ENCODE measurements around the gene SORCS2. TPM values are rescaled to one million over a fixed set of nuclear protein-coding genes. Genes with fewer than 3 reads are reported as not detected.
A peak's percentile ranks its signal among the peaks of the same experiment; 100 is the strongest.

Gene SORCS2
- total RNA-seq, 1 donor from 2014 or later, result 2.8 TPM

DNA sequence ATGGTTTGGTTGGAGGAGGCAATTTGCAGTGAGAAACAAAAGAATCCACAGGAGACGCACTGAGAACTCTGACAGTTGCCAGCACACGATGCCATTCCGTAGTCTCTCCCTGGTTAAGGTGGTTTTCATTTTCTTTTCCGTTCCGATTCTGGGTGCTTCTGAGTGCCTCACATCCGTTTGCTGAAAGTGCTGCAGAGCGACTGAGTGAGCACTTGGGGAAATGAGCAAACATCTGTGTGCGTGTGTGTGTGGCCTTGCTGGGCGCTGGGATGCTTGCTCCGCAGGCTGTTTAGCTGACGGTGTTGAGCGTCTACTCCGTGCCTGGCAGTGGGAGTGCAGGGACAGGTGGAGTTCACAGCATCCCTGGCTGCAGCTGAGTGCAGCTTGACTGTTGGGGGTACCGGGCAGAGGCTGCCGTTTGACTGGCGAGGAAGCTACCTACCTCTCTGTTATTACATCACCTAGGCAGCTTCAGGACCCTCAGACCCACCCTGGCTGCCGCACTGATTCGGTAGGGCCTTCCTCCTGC lies 49.3 kb downstream of the SORCS2 start:
- DNase-seq (ENCODE audit: low read depth), result no peak

- DNase-seq (ENCODE audit: low read depth), result no peak
Measured at GRCh38 chr4:7242766-7243165, 50.4 kb downstream of the SORCS2 start.

DNA sequence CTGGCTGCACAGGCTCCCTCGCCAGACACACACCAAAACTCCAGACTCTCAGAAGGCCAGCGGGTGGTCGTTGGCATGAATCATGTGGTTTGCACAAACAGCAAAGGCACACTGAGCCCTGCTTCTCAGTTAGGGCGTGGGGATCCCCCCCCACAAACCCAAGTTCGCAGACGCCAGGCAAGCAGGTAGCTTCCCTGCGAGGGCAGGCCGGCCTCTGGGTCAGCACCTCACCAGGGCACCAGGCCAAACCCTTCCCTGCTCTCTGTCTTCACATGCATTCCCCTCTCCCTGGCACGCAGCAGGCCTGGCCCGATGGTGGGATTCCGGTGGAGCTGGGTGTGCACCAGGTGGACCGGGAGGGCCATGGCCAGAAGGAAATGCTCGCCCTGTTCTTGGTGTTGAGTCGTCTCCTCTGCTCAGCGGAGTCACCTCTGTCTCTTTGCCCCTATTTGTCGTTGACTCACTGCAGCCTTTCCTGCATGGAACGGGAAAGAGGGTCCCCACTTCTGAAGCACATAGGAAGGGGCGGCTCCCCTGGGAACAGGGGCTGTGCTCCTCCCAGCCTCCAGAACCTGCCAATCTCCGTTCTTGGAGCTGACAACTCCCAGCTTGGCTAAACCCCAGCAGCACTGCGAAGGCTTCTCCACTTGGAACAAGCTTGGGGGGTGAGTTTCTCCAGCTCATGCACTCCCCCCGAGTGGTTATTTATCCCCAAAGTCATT lies 51.4 kb downstream of the SORCS2 start:
- DNase-seq (ENCODE audit: low read depth), result no peak

- no peak for DNase-seq (ENCODE audit: low read depth)
Measured at GRCh38 chr4:7244331-7244665, 52.0 kb downstream of the SORCS2 start.

DNA sequence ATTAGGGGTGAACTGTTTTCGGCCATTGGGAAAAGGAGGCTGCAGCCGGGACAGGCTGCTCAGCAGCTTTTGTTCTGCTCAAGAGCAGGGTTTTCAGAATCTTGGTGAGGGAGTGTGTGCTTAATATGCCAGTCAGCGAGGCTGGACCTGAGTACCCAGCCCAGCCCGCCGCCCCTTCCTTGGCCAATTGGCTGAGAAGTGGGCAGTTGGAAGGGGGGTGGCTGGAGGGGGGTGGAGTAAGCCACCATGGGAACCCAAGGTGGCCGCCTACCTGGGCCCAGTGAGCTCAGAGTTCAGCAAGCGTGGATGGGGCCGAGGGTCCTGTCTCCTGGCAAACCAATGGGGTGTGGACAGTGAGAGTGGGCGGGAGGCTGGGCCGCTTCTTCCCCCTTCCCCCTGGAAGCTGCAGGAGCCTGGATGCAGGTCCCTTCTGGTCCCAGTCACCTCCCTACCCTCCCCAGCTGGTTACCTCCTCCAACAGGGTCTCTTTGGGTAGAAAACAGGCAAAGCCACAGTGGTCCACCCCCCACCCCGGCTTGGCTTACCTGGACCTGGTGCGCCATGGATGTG lies 52.5 kb downstream of the SORCS2 start:
- no peak for DNase-seq (ENCODE audit: low read depth)

DNA sequence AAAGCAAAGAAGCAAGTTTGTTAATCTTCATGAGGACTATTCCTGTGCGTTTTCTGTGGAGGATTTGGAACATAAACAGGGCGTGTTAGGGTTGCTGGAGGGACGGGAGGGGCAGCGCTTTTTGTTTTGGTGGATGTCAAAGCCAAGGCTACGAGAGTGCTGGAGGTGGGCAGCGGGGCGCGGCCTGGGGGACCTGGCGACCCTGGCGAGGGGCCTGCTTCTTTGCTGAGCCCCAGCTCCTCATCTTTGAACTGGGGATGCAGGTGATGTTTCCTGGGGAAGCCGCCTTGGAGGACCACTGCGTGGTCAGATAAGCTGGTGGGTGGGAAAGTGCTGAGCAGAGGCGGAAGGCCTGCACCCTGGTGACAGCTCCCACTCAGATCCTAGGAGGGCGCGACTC lies 55.2 kb downstream of the SORCS2 start:
- no peak for DNase-seq (ENCODE audit: low read depth)

DNA sequence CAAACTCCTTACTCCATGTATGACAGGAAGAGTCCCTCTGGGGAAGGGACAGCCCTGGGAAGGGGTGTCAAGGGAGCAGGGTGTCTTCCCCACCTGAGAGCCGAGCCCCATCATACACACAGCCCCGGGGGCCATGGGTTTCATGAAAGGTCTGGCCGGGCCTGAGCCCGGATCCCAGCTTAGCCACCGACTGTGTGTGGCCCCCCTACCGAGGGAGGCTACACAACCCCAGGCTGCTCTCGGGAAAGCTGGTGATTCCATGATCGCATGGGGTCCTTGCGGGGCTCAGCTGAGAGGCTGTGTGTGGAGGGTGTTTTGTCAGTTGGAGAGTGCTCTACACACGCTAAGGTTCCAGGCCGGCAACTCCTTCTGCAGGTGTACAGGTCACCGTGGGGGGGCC lies 55.6 kb downstream of the SORCS2 start:
- DNase-seq (ENCODE audit: low read depth), result no peak

DNA sequence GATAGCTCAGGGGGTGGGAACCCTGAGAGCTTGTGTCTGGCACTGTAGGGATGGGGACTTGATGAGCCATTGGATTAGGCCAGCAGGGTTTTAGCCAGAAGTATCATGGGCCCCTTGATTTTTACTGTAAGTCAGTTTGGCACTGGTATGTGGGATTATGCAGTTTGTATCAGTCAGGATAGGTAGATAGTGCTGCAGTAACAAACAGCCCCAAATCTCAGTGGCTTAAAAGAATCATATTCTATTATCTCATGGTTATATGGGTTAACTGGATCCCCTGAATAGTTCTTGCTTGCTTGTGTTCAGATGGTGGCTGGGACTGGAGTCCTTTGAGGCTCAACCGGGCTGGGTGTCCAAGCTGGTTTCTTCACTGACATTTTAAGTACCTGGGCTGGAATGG lies 56.5 kb downstream of the SORCS2 start:
- no peak for DNase-seq (ENCODE audit: low read depth)

- no peak for DNase-seq (ENCODE audit: low read depth)
Measured at GRCh38 chr4:7251321-7251720, 59.0 kb downstream of the SORCS2 start.

DNA sequence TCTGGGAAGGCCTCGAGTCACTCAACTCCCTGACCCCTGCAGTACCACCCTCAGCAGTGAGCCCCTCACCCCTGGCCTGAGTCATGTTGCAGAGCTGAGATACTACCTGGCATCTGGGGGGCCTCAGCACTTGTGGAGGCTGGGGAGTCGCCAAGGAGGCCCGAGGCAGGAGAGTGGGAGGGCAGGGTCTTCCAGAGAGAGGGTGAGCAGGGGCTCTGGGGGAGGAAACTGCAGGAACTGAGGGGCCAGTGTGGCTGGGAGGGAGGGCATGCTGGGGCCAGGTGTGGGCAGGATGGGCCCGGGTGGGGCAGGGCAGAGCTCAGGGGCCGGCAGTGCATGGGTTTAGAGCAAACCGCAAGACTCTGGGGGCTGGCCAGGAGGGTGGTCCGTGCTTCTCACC lies 59.7 kb downstream of the SORCS2 start:
- DNase-seq (ENCODE audit: low read depth), result no peak

DNA sequence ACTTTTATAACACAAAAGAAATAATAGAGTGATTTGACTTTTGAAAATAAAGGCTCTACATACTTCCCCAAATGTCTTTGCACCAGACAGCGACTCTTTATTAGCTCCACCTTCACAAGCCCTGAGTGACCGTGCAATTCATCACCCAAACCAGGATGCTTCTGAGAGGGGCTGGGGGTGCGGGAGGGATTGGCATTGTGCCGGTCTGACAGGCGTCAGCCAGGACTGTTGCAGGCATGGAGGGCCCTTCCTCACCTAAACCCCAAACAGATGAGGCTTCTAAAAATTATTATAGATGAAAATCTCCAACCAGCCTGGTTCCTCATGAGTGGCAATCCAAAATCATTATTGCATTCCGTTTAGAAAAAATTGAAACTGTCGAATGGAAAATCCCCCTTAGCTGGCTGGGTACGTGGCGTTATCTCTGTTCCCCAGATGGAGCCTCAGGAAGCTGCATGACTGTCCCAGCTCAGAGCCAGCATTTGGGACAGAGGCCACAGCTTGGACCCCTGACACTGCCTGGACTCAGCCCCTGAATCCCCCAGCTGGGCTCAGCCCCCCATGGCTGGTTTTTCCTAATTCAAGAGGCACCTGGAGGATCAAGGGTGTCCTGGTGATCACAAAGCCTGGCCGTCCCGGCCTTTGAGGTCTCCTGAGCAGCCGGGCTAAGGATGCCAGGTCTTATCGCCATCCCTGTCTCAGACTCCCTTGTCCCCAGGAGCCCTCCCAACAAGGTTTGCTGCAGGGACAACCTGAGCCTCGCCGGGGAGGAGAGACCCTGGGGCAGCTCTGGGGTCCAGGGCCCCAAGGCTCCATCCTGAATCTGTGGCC lies 60.4 kb downstream of the SORCS2 start:
- DNase-seq (ENCODE audit: low read depth), result no peak

DNA sequence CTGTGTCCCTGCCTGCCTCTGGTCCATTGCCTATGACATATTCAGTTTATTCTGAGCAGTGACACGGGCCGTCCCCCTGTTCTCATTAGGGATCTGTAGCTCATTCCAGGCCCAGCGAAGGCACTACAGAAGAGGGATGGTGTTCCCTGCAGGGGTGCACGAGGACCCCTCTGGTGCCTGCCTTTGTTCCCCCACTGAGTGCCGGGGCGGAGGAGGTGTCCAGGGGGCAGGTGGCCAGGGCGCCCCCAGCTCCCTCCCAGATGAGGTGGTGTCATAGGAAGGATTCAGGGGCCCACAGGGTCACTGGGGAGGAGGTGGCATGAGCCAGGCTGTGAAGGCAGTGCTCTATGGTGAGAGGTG lies 61.0 kb downstream of the SORCS2 start:
- no peak for DNase-seq (ENCODE audit: low read depth)

DNA sequence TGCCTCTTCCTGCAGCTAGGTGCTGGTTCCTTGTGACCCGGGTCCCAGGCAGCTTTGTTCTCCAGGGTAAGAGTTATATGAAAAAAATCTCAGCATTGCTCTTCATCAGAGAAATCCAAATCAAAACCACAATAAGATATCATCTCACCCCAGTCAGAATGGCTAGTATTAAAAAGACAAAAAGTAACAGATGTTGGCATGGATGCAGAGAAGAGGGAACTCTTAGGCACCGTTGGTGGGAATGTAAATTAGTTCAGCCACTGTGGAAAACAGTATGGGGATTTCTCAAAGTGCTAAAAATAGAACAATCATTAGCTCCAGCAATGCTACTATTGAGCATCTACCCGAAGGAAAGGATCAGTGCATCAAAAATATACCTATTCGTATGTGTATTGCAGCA lies 61.5 kb downstream of the SORCS2 start:
- DNase-seq (ENCODE audit: low read depth), result peak; percentile 63

- peak; percentile 32 for DNase-seq (ENCODE audit: low read depth)
Measured at GRCh38 chr4:7254736-7255487, 62.6 kb downstream of the SORCS2 start.

DNA sequence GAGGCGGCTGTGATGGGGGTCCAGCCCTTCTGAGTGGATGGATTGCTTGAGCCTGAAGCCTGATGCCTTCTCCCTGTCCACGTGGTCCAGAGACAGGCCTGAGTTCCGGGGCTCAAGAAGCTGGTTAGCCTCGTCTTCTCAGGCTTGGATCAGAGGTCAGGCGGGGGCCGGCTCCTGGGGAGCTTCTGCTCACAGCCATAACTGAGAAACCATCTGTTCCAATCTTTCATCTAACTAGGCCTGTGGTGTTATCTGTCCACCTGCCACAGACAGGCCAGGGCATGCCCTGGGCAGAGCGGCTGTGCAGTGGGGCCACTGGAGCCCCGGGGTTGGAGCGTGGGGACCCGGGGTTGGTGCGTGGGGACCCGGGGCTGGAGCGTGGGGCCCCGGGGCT lies 63.1 kb downstream of the SORCS2 start:
- peak; percentile 90 for DNase-seq (ENCODE audit: low read depth)

DNA sequence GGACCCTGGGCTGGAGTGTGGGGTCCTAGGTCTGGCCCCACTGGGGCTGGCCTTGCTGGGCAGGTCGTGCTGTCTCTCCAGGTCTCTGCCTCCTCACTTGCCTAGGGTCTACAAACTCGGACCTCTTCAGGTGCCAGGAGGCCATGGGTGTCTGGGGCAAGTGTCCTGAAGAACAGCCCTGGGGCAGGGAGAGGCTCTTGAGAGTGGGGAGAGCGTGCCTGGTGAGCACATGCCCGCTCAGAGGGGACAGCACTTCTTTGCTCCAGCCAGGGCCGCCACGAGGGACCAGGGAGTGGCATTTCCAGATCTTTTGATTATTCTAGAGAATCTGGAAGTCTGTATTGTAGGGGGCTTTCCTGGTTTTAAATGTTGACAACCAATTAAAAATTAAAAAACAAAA lies 63.7 kb downstream of the SORCS2 start:
- peak; percentile 31 for DNase-seq (ENCODE audit: low read depth)

DNA sequence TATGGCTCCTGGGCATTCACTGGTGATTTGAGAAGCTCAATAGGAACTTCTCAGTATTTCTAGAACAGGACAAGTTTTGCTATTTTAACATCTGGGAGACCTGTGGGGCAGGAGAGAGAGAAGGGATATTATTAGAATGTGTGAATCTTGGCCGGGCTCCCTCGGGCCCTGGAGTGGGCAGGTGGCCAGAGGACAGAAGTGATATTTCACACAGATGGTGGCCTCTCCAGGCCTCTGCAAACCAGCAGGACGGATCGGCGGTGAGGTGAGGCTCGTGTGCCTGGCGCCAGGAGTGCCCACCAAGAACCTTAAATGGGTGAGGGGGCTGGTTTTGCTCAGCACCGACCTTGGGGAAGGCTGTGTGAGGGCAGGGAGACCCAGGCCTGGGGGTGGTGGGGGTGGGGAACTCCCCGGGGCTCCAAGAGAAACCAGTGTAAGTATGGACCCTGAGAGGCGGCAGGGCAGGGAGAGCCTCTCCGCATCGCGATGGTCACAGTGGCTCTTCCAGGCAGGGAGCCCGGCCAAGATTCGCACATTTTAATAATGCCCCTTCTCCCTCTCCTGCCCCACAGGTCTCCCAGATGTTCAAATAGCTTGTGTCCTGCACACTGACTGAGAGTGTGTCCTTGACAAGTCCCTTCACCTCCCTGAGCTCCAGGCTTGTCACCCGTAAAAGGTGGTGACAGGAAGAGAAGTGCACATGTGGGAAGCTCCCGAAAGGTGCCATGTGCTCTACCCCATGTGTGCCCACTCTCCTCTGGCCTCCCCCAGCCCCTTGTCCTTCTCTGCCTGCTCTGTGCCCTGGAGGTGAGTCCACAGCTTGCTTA lies 64.9 kb downstream of the SORCS2 start:
- DNase-seq (ENCODE audit: low read depth), result peak; percentile 91

DNA sequence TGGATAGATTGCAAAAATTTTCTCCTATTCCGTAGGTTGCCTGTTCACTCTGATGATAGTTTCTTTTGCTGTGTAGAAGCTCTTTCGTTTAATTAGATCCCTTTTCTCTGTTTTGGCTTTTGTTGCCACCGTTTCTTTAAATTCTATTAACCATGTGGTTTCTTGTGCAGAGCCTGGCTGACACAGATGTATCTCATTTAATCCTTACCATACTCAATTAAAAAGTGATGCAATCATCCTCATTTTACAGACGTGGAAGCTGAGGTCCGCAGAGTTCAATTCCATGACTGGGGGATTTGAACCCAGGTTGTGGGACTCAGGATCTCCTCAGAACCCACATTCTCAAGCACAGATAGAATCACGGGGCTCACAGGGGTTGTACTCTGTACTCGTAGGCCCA lies 66.7 kb downstream of the SORCS2 start:
- DNase-seq (ENCODE audit: low read depth), result no peak

GRCh38 chr4:7260569-7260968 lies 68.2 kb downstream of the SORCS2 start:
- DNase-seq (ENCODE audit: low read depth), result no peak

GRCh38 chr4:7261087-7261486 lies 68.7 kb downstream of the SORCS2 start:
- peak; percentile 32 for DNase-seq (ENCODE audit: low read depth)

DNA sequence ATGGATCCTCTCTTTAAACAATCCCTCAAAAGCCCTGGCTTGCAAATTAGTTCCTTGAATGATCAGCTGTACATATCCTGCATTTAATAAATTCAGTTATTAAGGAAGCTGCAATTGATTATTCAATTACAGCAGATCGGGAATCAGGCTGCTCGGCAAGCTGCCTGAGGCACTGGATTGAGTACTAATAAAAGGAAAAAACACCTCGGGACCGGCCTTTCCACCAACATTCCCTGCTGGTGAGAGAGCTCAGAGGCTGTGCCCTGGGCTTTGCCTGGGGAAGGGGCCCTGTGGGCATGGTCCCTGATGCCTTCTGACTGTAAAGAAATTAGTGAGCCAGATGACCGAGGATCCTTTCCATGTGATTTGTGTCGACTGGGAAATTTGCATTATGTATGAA lies 69.2 kb downstream of the SORCS2 start:
- no peak for DNase-seq (ENCODE audit: low read depth)

Data from myocyte (in vitro differentiated cells).